ENCODE results near the gene ITM2C. TPM values are rescaled to one million over a fixed set of nuclear protein-coding genes. Genes with fewer than 3 reads are reported as not detected.

ITM2C gene
- polyA plus RNA-seq, 2 donors: 4.2 to 14.8 TPM

GRCh38 chr2:230896346-230897115 is 31.8 kb downstream of the ITM2C start:
- peaks cover 0 to 3% of the 10 kb centered on the region in 2 donors for H3K9me3 ChIP-seq (ENCODE audit: control insufficient read depth in 2 of 2, insufficient read depth in 1 of 2, low read depth in 1 of 2, low read length in 1 of 2)
- no peak overlapping the region for H3K27ac ChIP-seq (ENCODE audit: low read depth in 2 of 2, low read length in 1 of 2)
- no peaks in the 10 kb centered on the region for H3K27me3 ChIP-seq (ENCODE audit: control insufficient read depth in 1 of 2, insufficient read depth in 2 of 2, low read length in 2 of 2)
- no peaks in the 10 kb centered on the region for H3K36me3 ChIP-seq (ENCODE audit: control insufficient read depth in 2 of 2, insufficient read depth in 2 of 2, low read length in 1 of 2)
- 82 to 84% methylated on average over 19 of the region's 19 CpGs for WGBS, 2 donors
- peaks cover 0 to 5% of the 10 kb centered on the region in 2 donors for H3K4me1 ChIP-seq (ENCODE audit: control insufficient read depth in 2 of 2, insufficient read depth in 2 of 2, low read length in 1 of 2)
- no peak overlapping the region for H3K4me3 ChIP-seq (ENCODE audit: low read depth in 1 of 2, low read length in 2 of 2)

- no peak overlapping the region for H3K27ac ChIP-seq (ENCODE audit: low read depth in 2 of 2, low read length in 1 of 2)
- no peak overlapping the region for H3K4me3 ChIP-seq (ENCODE audit: low read depth in 1 of 2, low read length in 2 of 2)
- H3K27me3 ChIP-seq (ENCODE audit: control insufficient read depth in 1 of 2, insufficient read depth in 2 of 2, low read length in 2 of 2): no peaks in the 10 kb centered on the region
- H3K9me3 ChIP-seq (ENCODE audit: control insufficient read depth in 2 of 2, insufficient read depth in 1 of 2, low read depth in 1 of 2, low read length in 1 of 2): no peaks in the 10 kb centered on the region
- H3K36me3 ChIP-seq (ENCODE audit: control insufficient read depth in 2 of 2, insufficient read depth in 2 of 2, low read length in 1 of 2): no peaks in the 10 kb centered on the region
- 90 to 93% methylated on average over 13 of the region's 13 CpGs for WGBS, 2 donors
- peaks cover 0 to 5% of the 10 kb centered on the region in 2 donors for H3K4me1 ChIP-seq (ENCODE audit: control insufficient read depth in 2 of 2, insufficient read depth in 2 of 2, low read length in 1 of 2)
These were observed 33.4 kb downstream of the ITM2C start for GRCh38 chr2:230898016-230898712.

- Histone ChIP-seq H3K27me3 (ENCODE audit: control insufficient read depth in 1 of 2, insufficient read depth in 2 of 2, low read length in 2 of 2) (no peaks in the 10 kb centered on the region), H3K27ac (ENCODE audit: low read depth in 2 of 2, low read length in 1 of 2) (no peak overlapping the region), H3K9me3 (ENCODE audit: control insufficient read depth in 2 of 2, insufficient read depth in 1 of 2, low read depth in 1 of 2, low read length in 1 of 2) (no peaks in the 10 kb centered on the region), H3K4me1 (ENCODE audit: control insufficient read depth in 2 of 2, insufficient read depth in 2 of 2, low read length in 1 of 2) (peaks cover 0 to 5% of the 10 kb centered on the region in 2 donors), H3K36me3 (ENCODE audit: control insufficient read depth in 2 of 2, insufficient read depth in 2 of 2, low read length in 1 of 2) (no peaks in the 10 kb centered on the region), H3K4me3 (ENCODE audit: low read depth in 1 of 2, low read length in 2 of 2) (no peak overlapping the region)
- WGBS, 2 donors: 65 to 66% methylated on average over 8 of the region's 8 CpGs
These were observed 34.0 kb downstream of the ITM2C start for GRCh38 chr2:230898713-230899091.

GRCh38 chr2:230899287-230899686 is 34.5 kb downstream of the ITM2C start:
- Histone ChIP-seq H3K9me3 (ENCODE audit: control insufficient read depth in 2 of 2, insufficient read depth in 1 of 2, low read depth in 1 of 2, low read length in 1 of 2) (no peaks in the 10 kb centered on the region), H3K4me1 (ENCODE audit: control insufficient read depth in 2 of 2, insufficient read depth in 2 of 2, low read length in 1 of 2) (peaks cover 0 to 5% of the 10 kb centered on the region in 2 donors), H3K27ac (ENCODE audit: low read depth in 2 of 2, low read length in 1 of 2) (no peak overlapping the region), H3K36me3 (ENCODE audit: control insufficient read depth in 2 of 2, insufficient read depth in 2 of 2, low read length in 1 of 2) (no peaks in the 10 kb centered on the region), H3K4me3 (ENCODE audit: low read depth in 1 of 2, low read length in 2 of 2) (no peak overlapping the region), H3K27me3 (ENCODE audit: control insufficient read depth in 1 of 2, insufficient read depth in 2 of 2, low read length in 2 of 2) (no peaks in the 10 kb centered on the region)
- 48 to 60% methylated on average over 5 of the region's 5 CpGs for WGBS, 2 donors

GRCh38 chr2:230899786-230900185 is 35.0 kb downstream of the ITM2C start:
- H3K4me3 ChIP-seq (ENCODE audit: low read depth in 1 of 2, low read length in 2 of 2): no peak overlapping the region
- no peaks in the 10 kb centered on the region for H3K27me3 ChIP-seq (ENCODE audit: control insufficient read depth in 1 of 2, insufficient read depth in 2 of 2, low read length in 2 of 2)
- peaks cover 0 to 5% of the 10 kb centered on the region in 2 donors for H3K4me1 ChIP-seq (ENCODE audit: control insufficient read depth in 2 of 2, insufficient read depth in 2 of 2, low read length in 1 of 2)
- H3K9me3 ChIP-seq (ENCODE audit: control insufficient read depth in 2 of 2, insufficient read depth in 1 of 2, low read depth in 1 of 2, low read length in 1 of 2): no peaks in the 10 kb centered on the region
- 81 to 86% methylated on average over 4 of the region's 4 CpGs for WGBS, 2 donors
- no peaks in the 10 kb centered on the region for H3K36me3 ChIP-seq (ENCODE audit: control insufficient read depth in 2 of 2, insufficient read depth in 2 of 2, low read length in 1 of 2)
- H3K27ac ChIP-seq (ENCODE audit: low read depth in 2 of 2, low read length in 1 of 2): no peak overlapping the region

- Histone ChIP-seq H3K36me3 (ENCODE audit: control insufficient read depth in 2 of 2, insufficient read depth in 2 of 2, low read length in 1 of 2) (no peaks in the 10 kb centered on the region), H3K4me3 (ENCODE audit: low read depth in 1 of 2, low read length in 2 of 2) (no peak overlapping the region), H3K4me1 (ENCODE audit: control insufficient read depth in 2 of 2, insufficient read depth in 2 of 2, low read length in 1 of 2) (peaks cover 0 to 5% of the 10 kb centered on the region in 2 donors), H3K27me3 (ENCODE audit: control insufficient read depth in 1 of 2, insufficient read depth in 2 of 2, low read length in 2 of 2) (no peaks in the 10 kb centered on the region), H3K27ac (ENCODE audit: low read depth in 2 of 2, low read length in 1 of 2) (no peak overlapping the region), H3K9me3 (ENCODE audit: control insufficient read depth in 2 of 2, insufficient read depth in 1 of 2, low read depth in 1 of 2, low read length in 1 of 2) (no peaks in the 10 kb centered on the region)
- 64 to 76% methylated on average over 10 of the region's 10 CpGs for WGBS, 2 donors
These were observed 35.7 kb downstream of the ITM2C start for GRCh38 chr2:230900336-230900995.

GRCh38 chr2:230901006-230901405 is 36.3 kb downstream of the ITM2C start:
- H3K4me1 ChIP-seq (ENCODE audit: control insufficient read depth in 2 of 2, insufficient read depth in 2 of 2, low read length in 1 of 2): peaks cover 0 to 2% of the 10 kb centered on the region in 2 donors
- no peak overlapping the region for H3K27ac ChIP-seq (ENCODE audit: low read depth in 2 of 2, low read length in 1 of 2)
- no peaks in the 10 kb centered on the region for H3K9me3 ChIP-seq (ENCODE audit: control insufficient read depth in 2 of 2, insufficient read depth in 1 of 2, low read depth in 1 of 2, low read length in 1 of 2)
- H3K27me3 ChIP-seq (ENCODE audit: control insufficient read depth in 1 of 2, insufficient read depth in 2 of 2, low read length in 2 of 2): no peaks in the 10 kb centered on the region
- no peaks in the 10 kb centered on the region for H3K36me3 ChIP-seq (ENCODE audit: control insufficient read depth in 2 of 2, insufficient read depth in 2 of 2, low read length in 1 of 2)
- no peak overlapping the region for H3K4me3 ChIP-seq (ENCODE audit: low read depth in 1 of 2, low read length in 2 of 2)
- WGBS, 2 donors: 61 to 69% methylated on average over 5 of the region's 5 CpGs

- H3K9me3 ChIP-seq (ENCODE audit: control insufficient read depth in 2 of 2, insufficient read depth in 1 of 2, low read depth in 1 of 2, low read length in 1 of 2): no peaks in the 10 kb centered on the region
- no peak overlapping the region for H3K4me3 ChIP-seq (ENCODE audit: low read depth in 1 of 2, low read length in 2 of 2)
- H3K27me3 ChIP-seq (ENCODE audit: control insufficient read depth in 1 of 2, insufficient read depth in 2 of 2, low read length in 2 of 2): no peaks in the 10 kb centered on the region
- H3K27ac ChIP-seq (ENCODE audit: low read depth in 2 of 2, low read length in 1 of 2): no peak overlapping the region
- WGBS, 2 donors: 43 to 44% methylated on average over 8 of the region's 8 CpGs
- H3K4me1 ChIP-seq (ENCODE audit: control insufficient read depth in 2 of 2, insufficient read depth in 2 of 2, low read length in 1 of 2): no peaks in the 10 kb centered on the region
- H3K36me3 ChIP-seq (ENCODE audit: control insufficient read depth in 2 of 2, insufficient read depth in 2 of 2, low read length in 1 of 2): no peaks in the 10 kb centered on the region
These were observed 37.6 kb downstream of the ITM2C start for GRCh38 chr2:230902180-230902899.
